HG02981 (cell line): ENCODE results near the gene ITPR1.

Source experiments
- ATAC-seq: cut with Tn5 transposase; IDR thresholded peaks from one replicate; pipeline ENCODE4 v1.9.1; 2021; ENCODE audit warnings: mild to moderate bottlenecking, moderate library complexity; ENCODE audit not compliant: unreplicated experiment

ITPR1 gene

DNA sequence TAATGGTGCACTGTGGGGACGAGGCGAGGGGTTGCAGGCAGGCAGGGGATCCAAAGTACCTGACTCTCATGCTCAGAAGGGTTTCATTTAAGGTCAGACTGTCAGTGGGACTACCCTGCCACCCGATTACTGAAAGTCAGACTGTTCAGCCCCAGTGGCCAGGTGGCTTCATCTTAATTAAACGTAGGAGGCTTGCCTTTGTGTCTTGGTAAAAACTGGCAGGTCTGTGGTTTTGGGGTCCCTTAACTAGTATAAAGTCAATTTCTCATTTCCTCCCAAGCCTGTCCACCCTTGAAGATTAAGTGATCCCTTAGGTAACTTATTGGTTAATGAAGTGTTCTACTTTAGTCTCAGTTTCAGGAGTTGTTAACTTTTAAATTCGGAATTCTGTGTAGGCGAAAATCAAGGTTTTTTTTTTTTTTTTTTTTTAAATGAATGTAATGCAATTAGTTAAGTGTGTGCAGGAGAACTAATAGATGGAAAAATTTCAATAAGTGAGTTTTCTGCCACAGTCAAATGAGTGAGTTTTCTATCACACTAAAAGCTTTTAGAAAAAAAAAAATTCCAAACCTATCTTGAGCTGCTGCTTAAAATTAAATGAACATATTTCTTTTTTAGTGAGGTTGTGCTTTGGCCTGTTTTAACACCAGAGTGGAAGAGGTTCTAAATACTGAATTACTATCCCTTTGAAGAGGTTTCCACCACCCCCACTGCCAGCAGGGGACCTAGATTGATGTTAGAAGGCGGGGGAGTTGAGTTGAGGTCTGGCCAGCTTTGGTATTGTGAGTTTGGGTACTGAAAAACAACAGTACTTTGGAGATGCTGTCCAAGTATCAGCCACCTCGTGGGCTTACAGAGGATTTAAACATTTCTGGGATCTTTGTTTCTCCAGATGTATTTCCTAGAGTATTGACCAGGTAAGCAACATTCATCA is 15.2 kb downstream of the ITPR1 start:
- ATAC-seq, result peak; percentile 69

GRCh38 chr3:4509043-4509442 is 15.9 kb downstream of the ITPR1 start:
- ATAC-seq, result no peak

GRCh38 chr3:4509983-4510755 is 17.0 kb downstream of the ITPR1 start:
- no peak for ATAC-seq

DNA sequence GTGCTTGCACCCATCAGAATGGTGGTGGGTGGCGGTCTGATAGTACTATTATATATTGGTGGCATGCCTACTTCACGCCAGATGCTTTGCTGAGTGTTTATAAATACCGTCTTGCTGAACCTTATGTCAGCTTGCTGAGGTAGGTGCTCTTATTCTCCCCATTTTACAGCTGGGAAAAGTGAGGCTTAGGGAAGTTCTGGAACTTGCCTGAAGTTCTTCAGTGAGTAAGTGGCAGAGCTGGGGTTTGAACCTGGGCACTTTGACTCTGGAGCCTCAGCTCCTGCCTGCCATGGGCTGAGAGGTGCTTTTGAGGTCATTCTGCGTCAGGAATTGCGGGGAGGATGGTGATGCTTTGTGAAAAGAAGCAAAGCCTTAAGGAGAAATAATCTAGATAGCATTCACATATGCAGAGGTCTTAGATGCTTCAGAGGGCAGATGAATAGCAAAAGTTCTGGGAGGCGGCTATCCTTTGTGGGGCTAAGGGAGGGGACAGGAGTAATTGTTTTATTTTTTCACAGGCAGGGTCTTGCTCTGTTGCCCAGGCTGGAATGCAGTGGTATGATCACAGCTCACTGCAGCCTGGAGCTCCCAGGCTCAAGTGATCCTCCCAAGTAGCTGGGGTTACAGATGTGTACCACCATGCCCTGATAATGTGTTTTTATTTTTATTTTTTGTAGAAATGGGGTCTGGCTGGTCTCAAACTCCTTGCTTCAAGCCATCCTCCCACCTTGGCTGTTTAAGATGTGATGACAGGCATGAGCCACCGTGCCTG is 18.5 kb downstream of the ITPR1 start:
- ATAC-seq, result no peak

DNA sequence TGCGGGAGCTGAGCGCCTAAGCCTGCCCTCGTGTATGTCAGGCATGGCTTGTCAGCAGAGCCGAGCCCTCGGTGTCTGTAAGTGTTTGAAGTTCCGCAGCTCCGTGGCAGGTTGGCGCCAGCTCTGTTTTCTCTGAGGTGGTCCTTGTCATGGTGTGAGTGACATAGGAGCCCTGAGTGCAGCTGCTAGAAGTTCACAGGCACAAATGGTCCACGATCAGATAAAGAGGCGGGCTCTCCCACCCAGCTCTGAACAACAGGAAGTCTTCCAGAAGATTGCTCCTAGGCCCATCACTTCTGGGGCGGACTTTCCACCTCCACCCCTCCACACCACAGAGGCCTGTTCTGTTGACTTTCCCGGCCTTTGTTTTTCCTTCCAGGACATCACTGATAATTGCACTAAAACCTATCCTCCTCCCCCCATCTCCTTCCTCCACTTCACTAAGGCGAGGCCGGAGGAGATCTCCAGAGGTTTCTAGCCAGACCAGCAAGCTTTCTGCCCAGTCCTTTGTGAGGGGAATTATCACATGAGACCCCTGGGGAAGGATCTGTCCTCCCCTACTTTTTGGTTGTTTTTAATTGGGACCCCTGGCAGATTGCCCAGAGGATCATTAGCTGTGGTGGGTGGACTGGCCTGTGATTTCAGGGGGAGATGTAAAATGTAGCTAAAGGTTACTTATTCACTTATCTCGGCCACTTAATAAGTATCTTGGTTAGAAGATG is 19.9 kb downstream of the ITPR1 start:
- ATAC-seq, result no peak

- no peak for ATAC-seq
Observed at GRCh38 chr3:4514321-4514720, 21.2 kb downstream of the ITPR1 start.

DNA sequence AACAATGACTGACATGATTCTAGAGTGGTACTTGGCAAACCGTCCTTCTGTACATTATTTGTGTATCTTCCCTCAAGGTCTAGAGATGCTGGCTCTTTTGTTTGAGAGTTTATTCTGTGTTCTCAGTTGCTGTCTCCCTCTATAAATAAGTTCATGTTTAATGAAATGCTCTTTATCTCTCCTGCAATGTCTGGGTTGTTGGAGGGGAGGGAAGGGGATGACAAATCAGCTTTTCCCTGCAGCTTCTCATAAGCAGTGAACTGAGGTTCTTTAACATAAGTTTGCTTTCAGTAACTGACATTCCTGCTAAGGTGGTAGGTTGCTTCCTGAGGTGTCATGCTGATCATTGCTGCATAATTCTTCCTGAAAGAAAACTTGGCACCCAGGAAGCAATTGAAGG is 21.8 kb downstream of the ITPR1 start:
- no peak for ATAC-seq

GRCh38 chr3:4515916-4516579 is 22.9 kb downstream of the ITPR1 start:
- no peak for ATAC-seq

DNA sequence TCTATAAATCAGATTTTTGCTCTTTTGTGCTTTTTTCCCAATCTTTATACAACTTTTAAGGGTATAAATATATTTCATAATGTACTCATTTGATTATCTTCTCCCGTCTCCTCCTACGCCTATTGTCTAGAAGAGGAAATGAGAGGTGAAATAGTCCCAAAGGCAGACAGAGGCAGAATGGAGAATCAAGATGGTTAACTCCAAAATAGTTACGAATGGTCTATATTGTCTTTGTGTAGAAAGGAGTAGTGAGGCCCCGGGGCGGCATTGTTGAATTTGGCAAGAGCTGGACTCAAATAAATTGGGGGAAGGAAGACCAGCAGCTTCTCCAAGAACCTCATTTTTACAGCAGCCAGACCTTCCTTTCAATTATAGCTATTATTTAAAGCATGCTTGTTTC is 23.9 kb downstream of the ITPR1 start:
- no peak for ATAC-seq

DNA sequence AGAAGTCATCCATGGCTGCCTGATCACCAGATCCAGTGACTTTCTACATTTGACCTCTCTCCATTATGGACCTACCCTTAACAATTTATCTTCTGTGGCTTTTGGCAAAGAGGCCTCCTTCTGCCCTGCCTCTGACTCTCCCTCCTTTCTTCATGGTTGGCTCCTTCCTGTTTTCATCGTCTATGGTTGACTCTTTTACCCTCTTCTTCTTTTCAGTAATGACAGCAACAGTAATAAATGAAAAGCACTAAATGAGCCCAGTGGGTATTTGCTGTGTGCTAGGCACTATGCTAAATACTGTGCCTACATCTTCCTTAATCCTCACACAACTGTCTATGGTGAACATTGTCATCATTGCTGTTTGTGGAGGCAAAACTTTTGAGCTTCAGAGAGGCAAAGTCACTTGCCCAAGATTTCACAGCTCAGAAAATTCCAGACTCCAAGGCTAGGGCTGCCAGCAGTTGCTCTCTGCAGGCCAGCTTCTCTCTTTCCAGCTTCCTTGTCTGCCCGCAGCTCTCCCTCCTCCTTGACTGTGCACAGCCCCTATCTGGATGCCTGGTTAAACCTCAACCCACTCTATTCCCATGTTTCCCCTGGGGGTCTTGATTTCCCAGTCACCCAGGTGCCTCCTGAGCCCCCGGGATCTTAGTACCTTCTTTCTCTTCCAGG is 24.6 kb downstream of the ITPR1 start:
- no peak for ATAC-seq

DNA sequence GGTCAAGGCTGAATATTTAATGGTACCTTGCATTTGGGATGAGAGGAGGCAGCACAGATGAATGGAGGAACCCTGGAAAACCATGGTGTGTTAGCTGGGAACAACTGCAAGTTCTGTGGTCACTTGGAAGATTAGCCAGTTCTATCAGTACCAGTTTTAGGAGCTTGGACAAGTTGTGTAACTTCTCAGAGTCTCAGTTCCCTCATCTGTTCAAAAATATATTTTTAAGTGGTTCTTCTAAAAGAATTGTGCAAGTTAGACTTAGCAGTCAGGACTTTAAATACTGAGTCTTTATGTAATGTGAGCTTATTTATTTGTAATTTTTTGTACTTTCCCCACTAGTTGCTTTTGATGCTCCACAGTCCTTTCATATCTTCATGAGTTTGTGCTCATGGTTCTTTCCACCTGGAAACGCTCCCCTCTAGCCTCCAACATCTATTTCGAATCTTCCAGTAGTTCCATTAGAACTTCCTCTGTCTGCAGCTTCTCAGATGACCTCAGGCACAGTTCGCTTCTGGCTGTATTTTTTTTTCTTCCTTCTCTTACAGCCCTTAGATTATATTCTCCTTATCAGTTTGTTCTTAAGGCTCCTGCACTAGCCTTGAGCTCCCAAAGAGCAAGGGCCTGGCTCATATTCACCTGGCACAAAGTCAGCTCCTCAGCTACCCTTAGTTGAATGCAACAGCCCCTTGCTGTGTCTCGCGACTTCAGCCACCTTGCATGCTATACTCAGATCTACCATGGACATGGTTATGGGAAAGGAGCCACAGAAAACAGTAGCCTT is 27.1 kb downstream of the ITPR1 start:
- no peak for ATAC-seq

DNA sequence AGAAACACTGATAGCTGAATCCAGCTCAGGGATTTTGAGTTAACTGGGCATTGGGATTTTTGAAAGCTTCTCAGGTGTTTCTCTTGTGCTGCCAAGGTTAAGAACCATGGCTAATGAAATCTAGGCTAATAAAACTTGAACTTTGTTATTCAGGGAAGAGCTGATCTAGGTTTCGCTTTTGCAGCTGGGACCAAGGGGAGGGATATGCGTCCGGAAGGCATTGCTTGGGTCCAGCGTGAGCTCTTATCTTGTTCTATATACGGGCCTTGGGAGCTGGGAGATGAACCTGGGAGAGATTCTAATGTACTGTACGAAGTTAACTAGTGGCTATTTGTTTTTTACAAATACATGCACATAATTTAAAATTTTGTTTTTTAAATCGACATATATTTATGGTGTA is 29.8 kb downstream of the ITPR1 start:
- ATAC-seq, result no peak

DNA sequence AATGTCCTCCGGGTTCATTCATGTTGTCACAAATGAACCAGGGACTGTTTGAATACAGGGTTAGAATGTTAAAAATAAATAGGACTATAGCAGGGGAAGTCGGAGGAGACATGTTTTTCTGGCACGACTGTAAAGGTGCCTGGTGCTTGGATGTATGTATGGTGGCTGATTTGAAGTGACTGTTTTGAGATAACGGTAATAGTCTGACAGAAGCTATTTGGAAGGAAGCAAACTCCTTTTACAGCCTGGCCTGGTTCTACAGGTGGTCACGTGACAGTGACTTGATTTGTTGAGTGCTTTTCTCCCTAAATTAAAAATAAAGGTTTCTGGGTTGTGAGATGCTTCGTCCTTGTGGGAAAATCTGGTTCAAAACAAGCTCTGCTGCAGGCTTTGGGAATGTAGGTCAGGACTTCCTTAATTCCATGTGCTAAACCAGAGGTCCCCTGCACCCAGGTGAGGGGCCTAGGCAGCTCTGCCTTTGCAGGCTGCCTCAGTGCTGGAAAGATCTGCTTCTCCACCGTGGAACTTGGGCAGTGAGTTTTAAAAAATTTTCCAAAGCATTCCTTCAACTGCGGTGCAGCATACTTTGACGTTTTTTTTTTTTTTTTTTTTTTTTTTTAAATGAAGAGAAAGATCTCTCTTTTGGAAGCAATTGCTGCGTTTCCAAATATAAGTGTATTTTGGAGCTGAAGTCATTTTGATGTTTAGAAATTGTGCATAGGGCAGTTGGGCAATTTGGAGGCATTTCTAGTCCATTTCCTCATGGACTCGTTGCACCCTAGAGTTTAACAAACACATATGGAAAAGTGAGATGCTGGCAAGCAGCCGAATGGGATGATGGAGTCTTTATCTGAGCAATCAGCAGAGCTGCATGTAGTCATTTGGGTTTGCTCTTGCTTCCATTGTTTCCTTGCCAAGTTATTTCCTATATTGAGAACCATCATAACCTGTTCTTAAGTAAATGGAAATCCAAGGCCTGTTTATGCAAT is 30.9 kb downstream of the ITPR1 start:
- no peak for ATAC-seq

- ATAC-seq, result no peak
Observed at GRCh38 chr3:4525560-4526223, 32.5 kb downstream of the ITPR1 start.

DNA sequence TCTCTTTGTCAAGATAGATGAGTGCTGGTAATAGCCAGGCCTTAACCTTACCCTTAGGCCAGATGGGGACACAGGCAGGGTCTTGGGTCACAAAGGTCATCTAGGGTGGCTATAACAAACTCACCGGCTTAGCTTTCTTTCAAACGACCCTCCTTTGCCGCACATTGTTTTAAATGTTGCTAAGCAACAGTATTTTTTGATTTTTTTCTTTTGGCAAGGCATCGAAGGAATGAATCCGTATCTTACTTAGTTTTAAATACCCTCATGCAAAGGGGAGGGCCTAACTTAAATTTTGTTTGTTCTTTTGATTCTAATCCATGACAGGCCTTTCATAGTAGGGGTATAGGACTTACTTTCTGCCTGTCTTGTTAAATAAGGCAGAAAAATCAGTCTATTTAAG is 35.2 kb downstream of the ITPR1 start:
- no peak for ATAC-seq

DNA sequence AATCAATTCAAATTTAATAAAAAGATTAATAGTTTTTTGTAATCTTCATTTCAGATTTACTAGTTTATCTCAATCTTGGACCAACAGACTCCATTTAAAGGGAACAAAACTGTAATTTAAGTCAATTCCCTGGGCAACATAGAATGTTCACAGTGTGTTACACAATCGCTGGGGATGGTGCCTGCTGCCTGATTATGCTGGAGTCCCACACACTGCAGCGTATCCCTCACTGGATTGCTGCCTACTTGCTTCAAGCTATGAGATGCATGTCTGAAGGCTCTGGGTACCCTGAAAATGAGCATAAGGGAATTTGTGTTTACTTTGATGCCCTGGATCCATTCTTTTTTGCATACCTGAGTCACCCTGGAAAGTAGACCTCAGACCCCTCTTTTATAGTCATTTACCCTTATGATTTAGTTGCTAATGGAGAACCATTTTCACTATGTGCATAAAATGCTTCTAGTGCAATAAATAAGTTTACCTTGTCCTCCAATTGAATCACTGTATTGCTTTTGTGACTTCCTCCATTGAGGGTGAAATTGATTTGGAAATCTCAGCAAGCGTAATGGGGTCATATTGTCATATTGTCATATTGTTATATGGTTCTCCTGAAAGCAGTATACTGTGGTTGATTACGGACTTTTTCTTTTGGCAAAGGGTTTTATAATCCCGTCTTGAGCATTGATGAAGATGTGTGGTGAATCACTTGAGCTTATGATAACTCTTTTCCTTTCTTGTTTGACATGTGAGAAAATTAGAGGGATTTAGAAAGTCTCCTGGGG is 35.9 kb downstream of the ITPR1 start:
- no peak for ATAC-seq
